PC-9 (cell line): ENCODE results near the gene FLOT1. TPM values are rescaled to one million over a fixed set of nuclear protein-coding genes. Genes with fewer than 3 reads are reported as not detected.

ENCODE experiments used
- BruUV-seq: library from RNA; stranded (reverse); fragments of 400-500 nt; replicated peaks from 2 replicates; lab custom pipeline; 2021; lab: Mats Ljungman, UMichigan
- CTCF ChIA-PET: fragments of 300-600 bp; sonication (Branson Sonifier 250); formaldehyde crosslinking; loops from one replicate; lab custom pipeline; 2022; ENCODE audit warnings: antibody characterized with exemption; lab: Charles Lee
- POLR2A ChIA-PET: fragments of 300-600 bp; sonication (Branson Sonifier 250); formaldehyde crosslinking; loops from one replicate; lab custom pipeline; 2022; ENCODE audit warnings: antibody characterized with exemption; ENCODE audit not compliant: unreplicated experiment; lab: Charles Lee
- DNase-seq, 2 experiments: peaks; one replicate each; pipeline versions ENCODE4 v3.0.0 to v3.0.0-alpha.2; 2015 to 2022; ENCODE audit warnings: mixed read lengths in 1 of 2
- H2AFZ ChIP-seq: fragments of 200-600 bp; sonication (generic); 2 replicates; pipeline ENCODE4 v1.8.1; 2017; ENCODE audit warnings: antibody characterized with exemption
- H3F3A ChIP-seq: fragments of 200-600 bp; sonication (generic); 2 replicates; pipeline ENCODE4 v1.8.1; 2017; ENCODE audit warnings: antibody characterized with exemption, mild to moderate bottlenecking, low read depth; ENCODE audit not compliant: insufficient read depth
- H3K27ac ChIP-seq: fragments of 200-600 bp; sonication (generic); 2 replicates; pipeline ENCODE4 v1.6.1; 2016; ENCODE audit warnings: mixed run types
- H3K27me3 ChIP-seq: fragments of 200-600 bp; sonication (generic); 2 replicates; pipeline ENCODE4 v1.6.1; 2016; ENCODE audit warnings: low read depth, mixed run types; ENCODE audit not compliant: insufficient read depth
- H3K36me3 ChIP-seq: fragments of 200-600 bp; sonication (generic); 2 replicates; pipeline ENCODE4 v1.6.1; 2016; ENCODE audit warnings: low read depth, mixed run types
- H3K4me1 ChIP-seq: fragments of 200-600 bp; sonication (generic); replicated peaks from 2 replicates; pipeline ENCODE4 v1.6.1; 2016; ENCODE audit warnings: mixed run types; ENCODE audit not compliant: insufficient read depth
- H3K4me2 ChIP-seq: fragments of 200-600 bp; sonication (generic); 2 replicates; pipeline ENCODE4 v1.6.1; 2017; ENCODE audit warnings: mixed run types
- H3K4me3 ChIP-seq: fragments of 200-600 bp; sonication (generic); 2 replicates; pipeline ENCODE4 v1.6.1; 2016; ENCODE audit warnings: mixed run types
- H3K79me2 ChIP-seq: fragments of 200-600 bp; sonication (generic); 2 replicates; pipeline ENCODE4 v1.6.1; 2017; ENCODE audit warnings: low read depth, mixed run types
- H3K9me2 ChIP-seq: fragments of 200-600 bp; sonication (generic); 2 replicates; pipeline ENCODE4 v1.8.1; 2017; ENCODE audit warnings: mild to moderate bottlenecking; ENCODE audit not compliant: insufficient read depth
- H3K9me3 ChIP-seq: fragments of 200-600 bp; sonication (generic); 2 replicates; pipeline ENCODE4 v1.8.1; 2016; ENCODE audit warnings: low read depth; ENCODE audit not compliant: insufficient read depth
- H4K20me1 ChIP-seq: fragments of 200-600 bp; sonication (generic); 2 replicates; pipeline ENCODE4 v1.8.1; 2017; ENCODE audit not compliant: insufficient read depth
- CTCF ChIP-seq: fragments of 200-600 bp; sonication (generic); conservative IDR thresholded peaks from 2 replicates; pipeline ENCODE4 v1.6.1; 2017; ENCODE audit warnings: mixed run types, antibody characterized with exemption, mild to moderate bottlenecking, moderate library complexity
- EZH2 ChIP-seq: fragments of 200-600 bp; sonication (generic); IDR thresholded peaks from 2 replicates; pipeline ENCODE4 v1.8.0; 2017; ENCODE audit warnings: antibody characterized with exemption, low read depth
- intact Hi-C: fragments of 100-400 bp; cut with micrococcal nuclease; formaldehyde crosslinking; loops from one replicate; pipeline ENCODE4 v1.10.0; 2022; ENCODE audit not compliant: unreplicated experiment
- total RNA-seq: library from RNA; stranded (reverse); gene quantifications from 2 replicates; pipeline ENCODE4 v1.2.3, GENCODE V29; 2021

FLOT1 gene
- total RNA-seq, 1 experiment from 2014 or later: 225 TPM

- Histone ChIP-seq H3K9me3 (no peaks in the 10 kb centered on the region), H3K27ac (peak overlapping the region; percentile 37; the same call in 1 of the 2 replicates), H3K27me3 (no peaks in the 10 kb centered on the region), H3K9me2 (no peaks in the 10 kb centered on the region), H3K79me2 (peaks cover 60% of the 10 kb centered on the region), H4K20me1 (no peaks in the 10 kb centered on the region; the same call in 1 of the 2 replicates), H3K4me1 (peaks cover 39% of the 10 kb centered on the region), H2AFZ (no peak overlapping the region), H3K36me3 (peaks cover 44% of the 10 kb centered on the region), H3K4me2 (peak overlapping the region; percentile 43; the same call in 1 of the 2 replicates), H3K4me3 (no peak overlapping the region), H3F3A (peaks cover 39% of the 10 kb centered on the region)
- DNase-seq: no peak
- intact Hi-C loops: no loop called here
- ChIA-PET POLR2A (interaction anchor here (0.5 to 0.7 kb wide), 2 partner anchors 14 to 37 kb away, joined by 7 to 25 read pairs; no protein-coding TSS in a partner anchor), CTCF (no interaction called here)
- TF ChIP-seq EZH2: no peak
- TF ChIP-seq CTCF: no peak
- no TSS peak for BruUV-seq
Measured at GRCh38 chr6:30738532-30738931, 4.0 kb downstream of the FLOT1 start.

- CTCF ChIA-PET: no interaction called here
- TF ChIP-seq CTCF (no peak), EZH2 (no peak)
- intact Hi-C loops: no loop called here
- Histone ChIP-seq H3K27me3 (no peaks in the 10 kb centered on the region), H4K20me1 (no peaks in the 10 kb centered on the region), H3F3A (peaks cover 49% of the 10 kb centered on the region), H3K27ac (no peak overlapping the region), H2AFZ (no peak overlapping the region), H3K4me2 (no peak overlapping the region), H3K36me3 (peaks cover 45% of the 10 kb centered on the region), H3K4me3 (no peak overlapping the region), H3K9me2 (no peaks in the 10 kb centered on the region), H3K9me3 (no peaks in the 10 kb centered on the region), H3K4me1 (peaks cover 42% of the 10 kb centered on the region), H3K79me2 (peaks cover 37% of the 10 kb centered on the region)
- POLR2A ChIA-PET: interaction anchor here (0.5 kb wide), 1 partner anchor 8 kb away, joined by 3 read pairs; no protein-coding TSS in a partner anchor
- no peak for DNase-seq
- BruUV-seq: no TSS peak
Measured at GRCh38 chr6:30735668-30736314, 6.7 kb downstream of the FLOT1 start.

- DNase-seq: no peak
- peaks cover 39% of the 10 kb centered on the region for H3K36me3 ChIP-seq
- H3K27ac ChIP-seq: no peak overlapping the region
- no peaks in the 10 kb centered on the region for H4K20me1 ChIP-seq
- ChIA-PET POLR2A (interaction anchor here (0.6 to 0.7 kb wide), 2 partner anchors 150 to 359 kb away, joined by 3 to 4 read pairs; no protein-coding TSS in a partner anchor), CTCF (no interaction called here)
- no peak overlapping the region for H3K4me3 ChIP-seq
- H3K79me2 ChIP-seq: peaks cover 14% of the 10 kb centered on the region; the same call in 1 of the 2 replicates
- H3K4me1 ChIP-seq: peaks cover 21% of the 10 kb centered on the region
- no peaks in the 10 kb centered on the region for H3K27me3 ChIP-seq
- H2AFZ ChIP-seq: no peak overlapping the region
- BruUV-seq: no TSS peak
- no peaks in the 10 kb centered on the region for H3K9me3 ChIP-seq
- no peak for TF ChIP-seq EZH2
- no peak for TF ChIP-seq CTCF
- H3K9me2 ChIP-seq: no peaks in the 10 kb centered on the region
- intact Hi-C loops: no loop called here
- H3F3A ChIP-seq: peaks cover 57% of the 10 kb centered on the region
- H3K4me2 ChIP-seq: 0 out of 2 replicates have a peak overlapping the region, but pooled peaks have one; percentile 28
Measured at GRCh38 chr6:30732237-30732943, 10.1 kb downstream of the FLOT1 start.
